HT1080 (cell line): ENCODE data around the gene CLINT1. TPM values are rescaled to one million over a fixed set of nuclear protein-coding genes. Genes with fewer than 3 reads are reported as not detected.

Experiments
- DNase-seq: peaks from one replicate; pipeline ENCODE4 v3.0.0-alpha.2; 2015; ENCODE audit warnings: low read depth
- total RNA-seq: library from RNA; depleted of rRNA; stranded (reverse); fragments of >200 nt; shearing (Covaris generic); gene quantifications from 2 replicates; pipeline ENCODE4 v1.2.3, GENCODE V29; 2014

CLINT1 gene
- total RNA-seq, 1 experiment from 2014 or later = 95.5 TPM

DNA sequence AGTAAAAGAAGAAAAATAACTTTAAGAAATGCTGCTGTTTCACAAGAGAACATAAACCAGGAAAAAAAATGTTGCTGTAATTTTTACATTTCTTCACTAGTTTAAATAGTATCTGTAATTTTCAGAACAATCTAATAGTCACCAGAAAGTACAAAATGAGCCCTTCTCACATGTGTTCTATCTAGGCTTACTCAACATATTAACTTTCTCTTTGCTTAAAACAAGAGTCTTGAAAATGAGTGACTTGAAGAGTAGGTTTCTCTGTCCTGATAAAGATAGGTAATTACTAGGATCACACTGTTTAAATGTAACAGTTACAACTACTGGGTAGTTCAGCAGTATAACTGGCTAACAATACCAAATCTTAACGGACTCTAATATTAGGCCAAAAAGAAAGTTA lies 37.5 kb downstream of the CLINT1 start:
- DNase-seq = no peak

DNA sequence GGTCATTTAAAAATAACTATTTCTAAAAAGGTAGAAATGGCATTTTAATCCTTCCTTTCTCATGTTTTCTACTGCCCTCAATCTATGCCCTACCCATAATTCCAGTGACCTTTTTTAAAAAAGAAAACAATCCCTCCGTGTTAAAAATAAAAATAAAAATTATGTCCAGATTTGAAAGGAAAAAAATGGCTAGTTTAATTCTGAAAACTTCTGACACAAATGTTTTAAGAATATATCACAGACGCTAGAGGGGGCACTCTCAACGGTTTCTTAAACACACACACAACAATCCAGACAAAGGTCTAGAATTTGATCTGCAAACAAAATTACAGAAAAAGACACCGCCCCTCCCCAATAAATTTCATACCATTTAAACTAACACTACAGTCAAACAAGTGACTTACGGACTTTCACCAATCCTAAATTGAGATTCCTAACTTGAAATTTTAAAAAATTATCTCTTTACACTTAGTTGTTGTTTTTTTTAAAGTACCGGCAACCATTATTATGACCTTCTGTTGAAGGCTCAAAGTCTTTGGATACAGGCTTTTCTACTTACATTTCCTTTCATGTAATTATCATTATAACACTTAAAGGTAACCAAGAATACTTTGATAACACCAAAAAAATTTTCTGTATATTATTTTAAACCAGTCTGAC lies 38.2 kb downstream of the CLINT1 start:
- peak; percentile 23 for DNase-seq

DNA sequence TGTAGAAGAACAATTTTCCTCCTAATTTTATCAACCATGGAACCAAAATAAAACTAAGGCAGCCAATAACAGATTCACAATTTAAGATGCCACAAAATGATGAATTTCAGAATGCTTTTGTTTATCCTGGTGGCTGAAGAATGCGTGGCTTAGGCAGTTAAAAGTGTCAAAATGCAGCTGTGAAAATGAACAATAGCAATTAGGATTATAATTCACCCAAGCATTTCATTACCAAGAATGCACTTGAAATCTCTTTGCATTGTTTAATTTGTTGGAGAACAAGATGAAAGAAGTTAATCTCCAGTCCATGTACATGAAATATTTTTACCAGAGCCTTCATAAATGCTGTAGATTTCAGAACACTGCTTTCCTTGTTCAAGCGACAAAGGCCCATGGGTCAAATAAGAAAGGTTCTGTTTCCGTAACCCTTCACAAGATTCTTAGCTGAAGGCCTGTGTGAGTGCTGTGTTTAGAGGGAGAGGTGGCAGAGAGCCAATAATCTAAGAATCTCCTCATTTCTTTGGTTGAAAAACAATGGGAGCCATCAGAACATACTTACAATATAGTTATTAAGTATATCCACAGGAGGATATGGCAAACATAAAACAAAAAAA lies 39.3 kb downstream of the CLINT1 start:
- no peak for DNase-seq

DNA sequence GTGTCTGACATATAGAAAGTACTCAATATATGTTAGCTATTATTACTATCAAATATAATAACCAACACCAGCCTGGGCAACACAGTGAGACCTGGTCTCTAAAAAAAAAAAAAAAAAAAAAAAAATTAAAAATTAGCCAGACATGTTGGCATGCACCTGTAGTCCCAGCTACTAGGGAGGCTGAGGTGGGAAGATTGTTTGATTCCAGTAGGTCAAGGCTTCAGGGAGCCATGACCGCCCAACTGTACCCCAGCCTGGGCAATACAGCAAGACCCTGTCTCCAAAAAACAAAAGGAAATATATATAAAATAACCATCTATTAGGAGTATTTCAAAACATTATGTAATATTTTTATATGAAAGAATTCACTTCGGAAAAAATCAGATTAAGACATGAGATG lies 40.6 kb downstream of the CLINT1 start:
- no peak for DNase-seq

DNA sequence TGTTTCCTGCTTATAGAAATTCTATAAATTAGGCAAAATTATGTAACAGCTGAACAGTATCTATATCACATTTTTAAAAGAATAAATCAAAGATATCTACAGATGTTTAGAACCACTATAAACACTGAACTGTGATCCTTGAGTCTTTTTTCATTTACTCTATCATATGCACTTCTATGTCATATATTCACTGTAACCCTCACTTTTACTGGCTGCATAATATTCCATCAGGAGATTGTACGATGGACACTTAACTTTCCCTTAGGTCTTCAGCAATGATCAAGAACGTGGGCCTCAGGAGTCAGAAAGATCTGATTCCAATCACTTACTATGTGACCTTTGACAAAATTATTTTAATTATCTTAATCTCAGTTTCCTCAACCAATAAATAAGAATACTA lies 41.0 kb downstream of the CLINT1 start:
- no peak for DNase-seq

DNA sequence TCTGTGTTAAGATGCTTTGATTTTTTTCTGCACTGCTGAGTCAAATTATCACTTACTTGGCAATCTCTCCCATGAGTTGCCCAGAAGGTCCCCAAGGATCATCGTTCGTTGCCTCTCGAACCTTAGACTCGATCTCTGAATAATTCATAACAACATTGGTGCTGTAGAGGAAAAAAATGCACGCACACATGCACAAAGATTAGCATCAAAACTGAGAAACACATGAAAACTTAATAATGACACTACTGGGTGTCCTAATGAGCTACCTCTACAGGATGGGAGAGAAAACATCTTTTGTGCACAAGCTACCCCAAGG lies 41.6 kb downstream of the CLINT1 start:
- DNase-seq = no peak

DNA sequence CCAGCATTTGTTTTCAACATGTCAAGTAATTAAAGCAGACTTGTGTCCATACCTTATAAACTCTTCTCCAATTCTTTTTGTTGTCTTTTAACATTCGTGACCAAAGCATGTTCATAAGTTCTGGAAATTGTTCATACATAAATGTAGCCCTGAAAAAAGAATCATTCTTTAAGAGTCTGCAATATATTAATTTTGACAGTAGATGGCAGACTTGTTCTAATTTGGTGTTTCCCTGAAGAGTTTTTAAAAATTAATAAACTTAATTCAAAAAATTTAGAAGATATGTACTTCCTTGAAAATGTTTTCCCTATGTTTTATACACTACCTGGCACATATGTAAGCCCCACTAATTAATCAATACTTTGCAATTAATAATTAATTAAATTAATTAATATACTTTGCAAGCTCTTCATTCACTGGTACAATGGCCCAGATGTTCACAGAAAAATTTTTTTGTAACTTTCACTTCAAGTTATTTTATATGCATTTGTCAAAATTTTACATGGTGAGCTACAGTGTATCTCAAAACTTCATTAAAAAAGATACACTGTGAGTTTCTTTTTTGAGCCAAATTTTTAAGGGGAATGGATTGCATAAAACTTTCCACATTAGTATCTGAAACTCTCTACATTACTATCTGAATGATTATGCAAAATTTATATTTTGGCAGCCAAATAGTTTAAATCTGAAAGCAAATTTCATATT lies 42.1 kb downstream of the CLINT1 start:
- DNase-seq = no peak

DNA sequence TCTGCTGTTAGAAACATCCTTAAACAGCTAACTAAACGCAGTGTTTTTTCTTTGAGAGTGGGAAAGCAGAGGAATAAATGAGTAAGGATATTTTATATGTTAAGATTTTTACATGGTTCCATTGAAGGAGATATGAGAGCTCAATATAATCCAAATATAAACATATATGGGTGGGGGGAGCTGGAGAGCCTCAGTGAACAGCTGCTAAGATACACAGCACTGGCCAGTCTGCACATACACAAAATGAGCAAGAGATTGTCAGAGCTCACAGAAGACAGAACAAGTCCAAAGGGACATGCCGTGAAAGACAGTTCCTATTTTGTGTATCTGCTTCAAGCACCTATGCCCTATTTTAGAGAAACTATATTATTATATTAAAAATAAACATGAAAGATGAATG lies 46.9 kb downstream of the CLINT1 start:
- DNase-seq = no peak

DNA sequence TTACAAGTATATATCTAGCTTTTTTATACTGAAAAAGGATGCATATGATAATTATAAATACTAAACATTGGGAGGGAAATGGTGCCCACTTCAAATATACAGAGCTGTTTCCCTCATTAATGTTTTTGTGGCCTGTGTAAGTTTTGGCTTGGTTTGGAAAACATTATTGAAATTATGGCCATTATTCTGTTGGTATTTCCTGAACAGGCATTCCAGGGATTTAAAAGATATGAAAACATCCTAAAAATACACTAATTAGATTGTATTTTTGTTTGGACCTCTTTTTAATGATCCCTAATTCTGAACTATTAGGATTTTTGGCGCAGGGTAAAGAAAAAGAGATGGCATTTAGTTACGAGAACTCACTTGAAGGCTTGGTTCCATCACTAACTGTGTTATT lies 50.9 kb downstream of the CLINT1 start:
- no peak for DNase-seq

DNA sequence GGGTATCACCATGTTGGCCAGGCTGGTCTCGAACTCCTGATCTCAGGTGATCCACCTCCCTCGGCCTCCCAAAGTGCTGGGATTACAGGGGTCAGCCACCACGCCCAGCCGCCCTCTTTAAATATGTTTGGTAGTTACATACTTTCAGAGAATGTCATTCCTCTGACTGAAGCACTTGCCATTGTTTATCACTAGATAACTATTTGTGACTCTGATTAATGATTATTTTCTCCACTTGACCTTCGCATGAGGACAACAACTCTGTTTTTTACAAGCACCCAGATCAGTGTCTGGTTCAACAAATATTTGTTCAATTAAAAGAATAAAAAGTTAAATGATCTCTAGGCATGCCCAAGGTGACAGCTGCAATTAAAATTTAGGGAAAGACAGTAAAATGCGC lies 56.2 kb downstream of the CLINT1 start:
- DNase-seq = no peak

DNA sequence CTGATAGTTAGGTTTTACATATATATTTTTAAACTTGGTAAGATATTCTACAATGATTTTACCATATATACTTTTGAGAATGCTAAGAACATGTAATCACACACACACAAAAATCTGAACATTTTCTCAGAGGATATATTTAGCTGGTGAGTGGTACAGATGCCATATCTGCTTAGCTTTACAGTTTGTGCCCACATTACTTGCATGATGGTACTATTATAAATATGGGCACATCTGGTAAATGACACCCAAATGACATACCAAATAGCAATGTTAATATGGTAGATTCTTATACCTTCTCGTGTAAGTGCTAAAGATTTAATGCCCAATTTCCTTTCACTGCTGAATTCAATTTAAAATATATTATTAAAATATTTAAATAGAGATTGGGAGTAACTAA lies 58.8 kb downstream of the CLINT1 start:
- DNase-seq = no peak

DNA sequence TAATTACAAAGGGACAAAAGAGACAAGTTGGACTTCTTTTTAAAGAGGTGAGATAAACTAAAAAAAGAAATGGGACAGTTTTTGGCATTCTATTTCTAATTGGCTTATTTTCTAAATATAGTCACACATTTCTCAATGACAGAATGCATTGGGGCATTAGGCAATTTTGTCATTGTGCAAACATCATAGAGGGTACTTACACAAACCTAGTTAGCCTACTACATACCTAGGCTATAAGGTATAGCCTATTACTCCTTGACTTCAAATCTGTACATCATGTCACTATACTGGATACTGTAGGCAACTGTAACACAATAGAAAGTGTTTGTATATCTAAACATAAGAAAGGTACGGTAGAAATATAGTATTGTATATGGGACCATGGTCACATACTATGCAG lies 59.4 kb downstream of the CLINT1 start:
- DNase-seq = no peak

DNA sequence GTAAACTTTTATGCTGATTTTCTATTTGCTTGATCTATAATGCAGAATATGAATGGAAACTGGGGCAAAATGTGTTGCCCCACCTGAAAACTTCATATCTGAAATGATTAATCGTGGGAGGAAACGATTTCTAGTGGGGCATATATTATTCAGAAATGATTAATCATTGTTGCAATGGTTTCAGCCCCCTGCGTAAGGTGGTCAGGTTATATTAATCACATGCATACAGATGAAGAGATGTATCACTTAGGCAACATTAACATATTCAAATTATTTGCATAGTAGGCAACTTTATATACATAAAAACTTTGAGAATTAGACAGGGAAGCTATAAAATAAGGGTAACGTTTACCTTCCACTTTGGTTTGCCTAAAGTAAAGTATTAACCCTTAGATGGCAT lies 65.6 kb downstream of the CLINT1 start:
- DNase-seq = no peak

DNA sequence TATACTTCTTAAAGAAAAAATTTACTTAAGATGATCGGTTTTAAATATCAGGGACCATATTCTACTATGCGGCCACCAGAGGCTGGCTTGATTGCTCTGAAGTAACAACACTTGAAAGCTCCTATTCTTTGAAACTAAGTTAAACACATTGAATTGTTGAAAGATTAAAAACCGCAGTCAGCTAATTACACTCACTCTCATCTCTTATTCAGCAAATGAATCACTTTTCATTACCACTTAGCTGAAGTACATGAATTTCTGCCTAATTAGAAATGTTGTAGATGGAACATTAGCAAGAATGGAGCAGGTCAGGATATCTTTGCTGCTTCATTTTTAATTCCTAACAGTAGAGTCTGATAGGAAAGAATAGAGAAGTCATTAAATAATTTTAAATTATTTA lies 73.1 kb downstream of the CLINT1 start:
- no peak for DNase-seq

DNA sequence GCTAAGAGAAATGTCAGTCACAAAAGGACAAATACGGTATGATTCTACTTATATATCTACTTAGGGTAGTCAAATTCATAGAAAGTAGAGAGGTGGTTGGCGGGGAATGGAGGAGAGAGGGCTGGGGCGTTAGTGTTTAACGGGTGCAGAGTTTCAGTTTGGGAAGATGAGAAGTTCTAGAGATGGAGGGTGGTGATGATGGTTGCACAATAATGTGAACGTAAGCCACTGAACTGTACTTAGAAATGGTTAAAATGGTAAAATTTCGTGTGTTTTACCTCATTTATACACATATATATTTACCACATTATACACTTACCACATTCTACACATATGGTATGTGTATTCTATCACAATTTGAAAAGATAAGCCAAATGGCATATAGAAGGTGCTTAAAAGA lies 79.7 kb downstream of the CLINT1 start:
- no peak for DNase-seq

DNA sequence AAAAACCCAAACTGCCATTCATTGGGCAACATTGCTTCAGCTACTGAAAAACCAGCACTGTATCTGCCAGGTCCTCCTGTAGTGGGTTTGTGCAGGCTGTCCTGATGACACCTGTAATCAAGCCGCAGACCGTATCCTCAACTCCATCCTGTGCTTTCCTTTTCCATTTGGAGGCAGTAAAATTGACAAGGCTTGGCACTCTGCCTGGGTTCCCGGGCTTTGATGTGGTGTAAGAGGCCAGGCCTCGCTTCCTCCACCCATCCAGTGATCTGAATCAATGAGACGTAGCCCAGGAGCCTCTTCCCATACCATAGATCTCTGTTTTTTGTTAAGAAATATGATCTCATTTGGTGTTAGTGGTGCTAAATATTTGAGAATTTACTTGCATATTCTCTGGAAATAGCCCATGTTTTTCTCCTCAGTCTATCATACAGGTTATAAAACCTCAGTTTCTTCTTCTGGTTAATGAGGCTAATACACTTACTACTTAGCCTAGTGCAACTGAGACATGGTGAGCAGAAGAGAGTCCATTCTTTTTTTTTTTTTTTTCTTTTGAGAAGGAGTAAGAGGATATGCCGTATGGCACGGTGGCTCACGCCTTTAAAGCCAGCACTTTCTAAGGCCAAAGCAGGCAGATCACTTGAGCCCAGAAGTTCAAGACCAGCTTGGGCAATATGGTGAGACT lies 80.7 kb downstream of the CLINT1 start:
- DNase-seq = peak; percentile 90

DNA sequence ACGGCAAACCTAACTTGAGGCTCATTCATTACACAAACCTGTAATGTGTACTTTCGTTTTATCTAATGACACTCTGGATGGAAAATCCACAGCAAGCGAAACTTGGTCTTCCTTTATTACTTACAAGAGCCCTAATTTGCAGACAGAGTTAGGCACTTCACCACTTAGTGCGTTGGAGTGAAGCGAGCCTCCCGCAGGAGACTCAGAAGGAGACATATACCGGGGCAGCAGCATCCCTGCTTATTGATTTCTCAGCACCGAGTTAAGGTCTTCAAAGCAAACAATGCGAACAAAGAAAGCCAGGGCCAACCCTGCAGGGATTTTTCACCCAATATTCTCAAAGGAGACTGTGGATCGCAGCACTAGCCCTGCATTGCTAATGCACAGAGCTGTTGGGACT lies 86.8 kb downstream of the CLINT1 start:
- no peak for DNase-seq

DNA sequence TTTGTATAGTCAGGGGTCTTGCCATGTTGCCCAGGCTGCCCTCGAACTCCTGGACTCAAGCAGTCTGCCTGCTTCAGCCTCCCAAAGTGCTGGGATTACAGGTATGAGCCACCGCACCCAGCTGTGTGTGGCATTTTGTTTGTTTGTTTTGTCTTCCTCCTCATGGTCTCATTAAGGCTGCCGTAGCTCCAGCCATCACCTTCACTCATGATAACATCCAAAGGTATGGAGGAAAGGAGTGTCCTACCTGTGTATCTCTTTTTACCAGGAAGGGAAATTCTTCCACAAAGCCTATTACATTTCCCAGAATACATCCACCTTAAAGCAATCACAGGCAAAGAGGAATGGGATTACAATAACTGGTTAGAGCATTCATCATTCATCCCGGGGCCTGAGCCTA lies 88.3 kb downstream of the CLINT1 start:
- DNase-seq = no peak

DNA sequence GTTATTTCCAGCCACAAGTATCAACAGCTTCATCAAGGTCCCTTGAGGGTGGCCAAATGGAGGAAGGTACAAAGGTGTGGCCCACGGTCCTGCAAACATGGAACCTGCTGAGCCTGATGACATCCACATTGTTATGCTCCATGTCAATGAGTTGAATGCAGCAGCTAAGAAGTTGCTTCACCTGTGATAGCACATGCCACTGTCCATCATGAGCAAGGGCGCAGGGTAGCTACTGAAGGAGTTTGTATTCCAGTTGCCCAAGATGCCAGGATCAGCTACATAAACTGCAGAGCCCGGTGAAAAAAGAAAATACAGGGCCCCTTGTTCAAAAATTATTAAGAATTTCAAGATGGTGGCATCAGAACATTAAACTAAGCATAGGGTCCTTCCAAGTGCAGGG lies 91.3 kb downstream of the CLINT1 start:
- no peak for DNase-seq

DNA sequence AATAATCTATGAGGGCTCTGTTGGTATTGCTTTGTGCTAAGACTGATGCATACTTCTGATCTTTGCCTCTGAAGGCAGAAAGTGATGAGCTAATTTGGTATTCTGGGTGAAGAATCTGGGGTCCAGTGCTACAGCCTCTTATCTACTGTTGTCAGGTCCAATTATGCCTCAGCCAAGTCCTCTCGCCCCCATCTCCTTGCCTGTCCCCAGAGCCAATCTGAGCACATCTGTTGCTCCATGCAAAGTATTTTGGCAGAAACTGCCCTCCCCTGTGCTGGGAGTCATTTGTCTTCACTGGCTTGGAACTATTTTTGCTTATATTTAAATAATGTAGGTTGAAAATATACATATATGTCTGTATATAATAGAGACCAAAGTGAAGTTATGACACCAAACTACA lies 92.0 kb downstream of the CLINT1 start:
- DNase-seq = no peak

DNA sequence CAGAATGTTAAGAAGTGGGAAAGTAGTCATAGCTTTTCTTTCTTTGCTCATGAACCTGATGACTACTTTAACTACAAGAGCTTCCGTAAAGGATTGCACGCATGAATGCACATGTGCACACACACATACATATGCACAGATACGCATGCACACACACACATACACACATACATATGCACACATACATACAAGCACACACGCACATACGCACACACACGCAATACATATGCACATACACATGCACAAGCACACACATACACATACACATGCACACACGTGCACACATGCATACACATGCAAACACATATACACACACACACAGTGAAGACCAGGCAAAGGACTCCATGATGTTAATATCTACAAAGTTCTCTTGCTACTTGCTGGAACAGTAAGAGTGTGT lies 92.5 kb downstream of the CLINT1 start:
- no peak for DNase-seq

DNA sequence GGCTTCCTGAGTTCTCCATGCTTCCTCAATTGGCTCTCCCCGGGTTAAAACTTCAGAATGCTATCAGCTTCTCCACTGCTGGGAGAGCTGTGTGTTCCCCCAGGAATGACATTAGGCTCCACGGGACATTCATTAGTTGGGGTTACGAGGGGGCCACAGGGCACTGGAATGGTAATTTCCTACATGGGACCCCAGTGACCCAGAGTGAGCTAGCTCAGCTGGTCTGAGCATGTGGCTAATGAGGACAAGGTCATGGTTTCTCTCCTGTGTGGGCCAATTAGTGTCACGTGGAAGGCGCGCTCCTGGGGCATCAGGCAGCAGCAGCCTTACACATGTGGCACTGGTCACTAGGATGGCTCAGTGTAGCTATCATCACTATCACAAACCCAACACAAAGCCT lies 94.4 kb downstream of the CLINT1 start:
- DNase-seq = no peak
